Right atrium auricular region (tissue), 2 donors: Measurements from ENCODE around the gene RPRD1A. TPM values are rescaled to one million over a fixed set of nuclear protein-coding genes. Genes with fewer than 3 reads are reported as not detected.
"Not testable (repeated sequence)": the region's sequence is repeated elsewhere in the genome, so short reads cannot be mapped to it uniquely, and the experiment has no call there.

Experiments
- DNase-seq: peaks from one replicate; pipeline ENCODE4 v3.0.0-alpha.2; 2019; ENCODE audit warnings: low spot score
- H3K27ac ChIP-seq, 2 donors: fragments of 200-600 bp; sonication (generic); 1 replicate in 1 of 2; 2 replicates in 1 of 2; pipeline ENCODE4 v1.5.1; 2016 to 2019
- H3K27me3 ChIP-seq, 2 donors: fragments of 200-600 bp; sonication (generic); one replicate each; pipeline versions ENCODE4 v1.5.1 to v1.6.0; 2017 to 2019
- H3K36me3 ChIP-seq: fragments of 200-600 bp; sonication (generic); one replicate; pipeline ENCODE4 v1.5.1; 2016
- H3K4me1 ChIP-seq, 2 donors: fragments of 200-600 bp; sonication (generic); one replicate each; pipeline versions ENCODE4 v1.5.1 to v1.6.0; 2017 to 2019
- H3K4me3 ChIP-seq, 2 donors: fragments of 200-600 bp; sonication (generic); 1 replicate in 1 of 2; 2 replicates in 1 of 2; pipeline ENCODE4 v1.5.1; 2017 to 2019; ENCODE audit warnings: mild to moderate bottlenecking in 1 of 2, moderate library complexity in 1 of 2
- H3K9me3 ChIP-seq, 2 donors: fragments of 200-600 bp; sonication (generic); one replicate each; pipeline ENCODE4 v1.5.1; 2019
- CTCF ChIP-seq, 2 donors: fragments of 200-600 bp; sonication (generic); IDR thresholded peaks; one replicate each; pipeline ENCODE4 v1.5.1; 2019; ENCODE audit warnings: antibody characterized with exemption in 2 of 2
- total RNA-seq, 2 donors: library from RNA; depleted of rRNA; stranded (reverse); fragments of >200 nt; gene quantifications; one replicate each; pipeline ENCODE4 v1.1.0, GENCODE V29; 2016

The RPRD1A gene
- total RNA-seq, 2 donors from 2014 or later: 34.2 to 51.7 TPM

DNA sequence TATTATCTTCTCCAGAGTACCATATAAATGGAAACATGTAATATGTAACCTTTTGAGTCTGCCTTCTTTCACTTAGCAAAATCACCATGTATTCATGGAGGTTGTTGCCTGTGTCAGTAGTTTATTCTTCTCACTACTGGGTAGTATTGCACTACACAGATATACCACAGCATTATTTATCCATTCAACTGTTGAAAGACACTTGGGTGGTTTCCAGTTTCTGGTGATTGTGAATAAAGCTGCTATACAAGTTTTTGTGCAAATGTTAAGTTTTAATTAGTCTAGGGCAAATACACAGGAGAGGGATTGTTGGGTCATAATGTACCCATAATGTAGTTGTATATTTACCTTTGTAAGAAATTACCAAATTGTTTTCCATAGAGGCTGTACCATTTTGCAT is 29.6 kb upstream of the RPRD1A start:
- H3K4me1 ChIP-seq: no peaks in the 10 kb centered on the region
- H3K27ac ChIP-seq: no peak overlapping the region
- no peaks in the 10 kb centered on the region for H3K27me3 ChIP-seq
- no peak for DNase-seq
- no peaks in the 10 kb centered on the region for H3K36me3 ChIP-seq
- TF ChIP-seq CTCF (IDR thresholded peaks at IDR 0.05): no peak
- no peak overlapping the region for H3K4me3 ChIP-seq
- H3K9me3 ChIP-seq: no peaks in the 10 kb centered on the region

DNA sequence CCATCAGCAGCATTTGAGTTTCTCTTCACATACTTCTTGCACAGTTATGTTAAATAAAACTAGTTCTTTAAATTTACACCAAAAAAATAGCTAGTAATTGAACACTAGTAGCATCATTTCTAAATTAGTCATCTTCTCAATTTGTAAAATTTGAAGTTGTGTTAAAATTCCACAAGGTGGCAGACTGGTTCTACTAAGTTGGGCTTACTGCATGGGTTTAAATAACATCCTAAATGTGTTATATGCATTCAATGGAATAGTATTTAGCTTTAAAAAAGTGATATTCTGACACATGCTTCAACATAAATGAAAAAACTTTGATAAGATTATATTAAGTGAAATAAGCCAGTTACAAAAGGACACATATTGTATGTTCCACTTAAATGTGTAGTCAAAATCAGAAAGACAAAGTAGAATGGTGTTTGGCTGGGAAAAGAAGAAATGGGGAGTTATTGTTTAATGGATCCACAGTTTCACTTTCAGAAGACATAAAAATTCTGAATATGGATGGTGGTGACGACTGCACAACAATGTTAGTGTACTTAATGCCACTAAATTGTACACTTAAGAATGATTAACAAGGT is 28.7 kb upstream of the RPRD1A start:
- Histone ChIP-seq H3K36me3 (no peaks in the 10 kb centered on the region), H3K27ac (no peak overlapping the region), H3K4me3 (no peak overlapping the region), H3K27me3 (no peaks in the 10 kb centered on the region), H3K4me1 (no peaks in the 10 kb centered on the region), H3K9me3 (no peaks in the 10 kb centered on the region)
- peak; percentile 28 to 69 for TF ChIP-seq CTCF (IDR thresholded peaks at IDR 0.05)
- no peak for DNase-seq

GRCh38 chr18:36094431-36094830 is 27.1 kb upstream of the RPRD1A start:
- Histone ChIP-seq H3K4me3 (no peak overlapping the region), H3K9me3 (no peaks in the 10 kb centered on the region), H3K27ac (no peak overlapping the region), H3K4me1 (no peaks in the 10 kb centered on the region), H3K36me3 (no peaks in the 10 kb centered on the region), H3K27me3 (no peaks in the 10 kb centered on the region)
- no peak for DNase-seq
- no peak for TF ChIP-seq CTCF (IDR thresholded peaks at IDR 0.05)

DNA sequence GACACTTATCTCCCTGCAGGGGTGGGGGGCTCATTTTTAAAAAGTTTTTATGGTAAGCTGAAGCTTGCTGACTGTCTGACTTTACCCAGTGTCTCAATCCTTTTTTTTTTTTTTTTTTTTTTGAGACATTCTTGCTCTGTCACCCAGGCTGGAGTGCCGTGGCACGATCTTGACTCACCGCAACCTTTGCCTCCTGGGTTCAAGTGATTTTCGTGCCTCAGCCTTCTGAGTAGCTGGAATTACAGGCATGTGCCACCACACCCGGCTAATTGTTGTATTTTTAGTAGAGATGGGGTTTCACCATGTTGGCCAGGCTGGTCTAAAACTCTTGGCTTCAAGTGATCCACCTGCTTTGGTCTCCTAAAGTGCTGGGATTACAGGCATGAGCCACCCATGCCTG is 24.8 kb upstream of the RPRD1A start:
- H3K27ac ChIP-seq, H3K4me3 ChIP-seq, H3K27me3 ChIP-seq, H3K4me1 ChIP-seq, H3K9me3 ChIP-seq, DNase-seq, H3K36me3 ChIP-seq: not testable (repeated sequence)

- H3K27me3 ChIP-seq: no peaks in the 10 kb centered on the region
- H3K27ac ChIP-seq: no peak overlapping the region
- no peak for TF ChIP-seq CTCF (IDR thresholded peaks at IDR 0.05)
- no peaks in the 10 kb centered on the region for H3K9me3 ChIP-seq
- H3K4me1 ChIP-seq: no peaks in the 10 kb centered on the region
- no peak for DNase-seq
- no peak overlapping the region for H3K4me3 ChIP-seq
- no peaks in the 10 kb centered on the region for H3K36me3 ChIP-seq
Observed at GRCh38 chr18:36089001-36089400, 21.6 kb upstream of the RPRD1A start.

DNA sequence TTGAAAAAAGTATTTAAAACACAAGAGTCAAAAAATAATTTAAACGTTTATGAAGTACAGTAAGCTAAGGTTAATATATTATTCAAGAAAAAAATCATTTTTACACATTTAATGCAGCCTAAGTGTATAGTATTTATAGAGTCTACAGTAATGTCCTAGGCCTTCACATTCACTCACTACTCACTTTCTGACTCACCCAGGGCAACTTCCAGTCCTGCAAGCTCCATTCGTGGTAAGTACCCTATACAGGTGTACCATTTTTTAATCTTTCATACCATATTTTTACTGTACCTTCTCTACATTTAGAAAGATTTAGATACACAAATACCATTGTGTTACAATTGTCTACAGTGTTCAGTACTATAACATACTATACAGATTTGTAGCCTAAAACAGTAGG is 20.9 kb upstream of the RPRD1A start:
- no peaks in the 10 kb centered on the region for H3K27me3 ChIP-seq
- no peak overlapping the region for H3K4me3 ChIP-seq
- H3K27ac ChIP-seq: no peak overlapping the region
- no peak for TF ChIP-seq CTCF (IDR thresholded peaks at IDR 0.05)
- H3K4me1 ChIP-seq: no peaks in the 10 kb centered on the region
- H3K36me3 ChIP-seq: no peaks in the 10 kb centered on the region
- H3K9me3 ChIP-seq: no peaks in the 10 kb centered on the region
- DNase-seq: no peak
